IPS-18a (cell line): ENCODE data around the gene PCDHGA2.
"Not testable (repeated sequence)": the region's sequence is repeated elsewhere in the genome, so short reads cannot be mapped to it uniquely, and the experiment has no call there.

Source experiments
- H3K27ac ChIP-seq: one replicate; pipeline ENCODE4 v1.5.1; 2013; ENCODE audit warnings: low read length
- H3K27me3 ChIP-seq: one replicate; pipeline ENCODE4 v1.6.1; 2013; ENCODE audit warnings: mild to moderate bottlenecking, low read length; ENCODE audit not compliant: control insufficient read depth, insufficient read depth
- H3K36me3 ChIP-seq: one replicate; pipeline ENCODE4 v1.6.1; 2013; ENCODE audit warnings: low read depth, low read length; ENCODE audit not compliant: control insufficient read depth
- H3K4me1 ChIP-seq: one replicate; pipeline ENCODE4 v1.6.1; 2013; ENCODE audit warnings: low read depth, low read length; ENCODE audit not compliant: control insufficient read depth
- H3K4me3 ChIP-seq: one replicate; pipeline ENCODE4 v1.5.1; 2013; ENCODE audit warnings: low read length
- H3K9ac ChIP-seq: one replicate; pipeline ENCODE4 v1.6.1; 2013; ENCODE audit warnings: mild to moderate bottlenecking, low read length, moderate library complexity
- H3K9me3 ChIP-seq: one replicate; pipeline ENCODE4 v1.6.1; 2013; ENCODE audit warnings: low read depth, low read length; ENCODE audit not compliant: control insufficient read depth

The PCDHGA2 gene

GRCh38 chr5:141328231-141328630, 10.3 kb upstream of the PCDHGA2 start:
- H3K9ac ChIP-seq: no peak overlapping the region
- no peak overlapping the region for H3K27ac ChIP-seq
- H3K4me1 ChIP-seq: no peaks in the 10 kb centered on the region
- no peak overlapping the region for H3K4me3 ChIP-seq
- H3K36me3 ChIP-seq: no peaks in the 10 kb centered on the region
- H3K9me3 ChIP-seq: peaks cover 8% of the 10 kb centered on the region
- H3K27me3 ChIP-seq: no peaks in the 10 kb centered on the region

- H3K27ac ChIP-seq: no peak within 1 kb of the TSS
- H3K9ac ChIP-seq: no peak within 1 kb of the TSS
- H3K4me3 ChIP-seq: no peak within 1 kb of the TSS
Observed at GRCh38 chr5:141330299-141331080, 8.1 kb upstream of the PCDHGA2 start, which contains the start of gene PCDHGA1. PCDHGA1 (plus strand) TSS chr5:141330514.

GRCh38 chr5:141332571-141332970, 6.0 kb upstream of the PCDHGA2 start:
- not testable (repeated sequence) for H3K27me3 ChIP-seq, H3K4me3 ChIP-seq, H3K4me1 ChIP-seq, H3K9ac ChIP-seq, H3K9me3 ChIP-seq, H3K27ac ChIP-seq, H3K36me3 ChIP-seq

More at GRCh38 chr5:141330299-141331080, 8.1 kb upstream of the PCDHGA2 start, which contains the start of gene PCDHGA1:
- Histone ChIP-seq H3K9me3 (peaks cover 8% of the 10 kb centered on the region), H3K36me3 (no peaks in the 10 kb centered on the region), H3K4me1 (no peaks in the 10 kb centered on the region), H3K27me3 (no peaks in the 10 kb centered on the region)

GRCh38 chr5:141340781-141341354, 2.3 kb downstream of the PCDHGA2 start:
- H3K27ac ChIP-seq, H3K4me1 ChIP-seq, H3K27me3 ChIP-seq, H3K36me3 ChIP-seq, H3K4me3 ChIP-seq, H3K9ac ChIP-seq: not testable (repeated sequence)
- peaks cover 40% of the 10 kb centered on the region for H3K9me3 ChIP-seq

- Histone ChIP-seq H3K4me3 (no peak overlapping the region), H3K4me1 (no peaks in the 10 kb centered on the region), H3K9me3 (peaks cover 40% of the 10 kb centered on the region), H3K36me3 (no peaks in the 10 kb centered on the region), H3K27ac (no peak overlapping the region), H3K9ac (no peak overlapping the region), H3K27me3 (no peaks in the 10 kb centered on the region)
Observed at GRCh38 chr5:141342773-141343172, 4.2 kb downstream of the PCDHGA2 start.

- Histone ChIP-seq H3K36me3 (no peaks in the 10 kb centered on the region), H3K9ac (no peak within 1 kb of the TSS), H3K4me3 (no peak within 1 kb of the TSS), H3K4me1 (no peaks in the 10 kb centered on the region), H3K27me3 (no peaks in the 10 kb centered on the region), H3K9me3 (peaks cover 36% of the 10 kb centered on the region), H3K27ac (no peak within 1 kb of the TSS)
Observed at GRCh38 chr5:141343242-141343952, 4.8 kb downstream of the PCDHGA2 start, which contains the start of gene PCDHGA3. PCDHGA3 (plus strand) TSS chr5:141343829; CDS start chr5:141344034, 205 bp downstream.

GRCh38 chr5:141343953-141344463, 5.4 kb downstream of the PCDHGA2 start:
- no peaks in the 10 kb centered on the region for H3K36me3 ChIP-seq
- peaks cover 32% of the 10 kb centered on the region for H3K9me3 ChIP-seq
- no peaks in the 10 kb centered on the region for H3K27me3 ChIP-seq
- H3K27ac ChIP-seq: no peak overlapping the region
- H3K4me1 ChIP-seq: no peaks in the 10 kb centered on the region
- H3K9ac ChIP-seq: no peak overlapping the region
- H3K4me3 ChIP-seq: no peak overlapping the region

GRCh38 chr5:141345327-141345726, 6.8 kb downstream of the PCDHGA2 start:
- no peak overlapping the region for H3K4me3 ChIP-seq
- no peaks in the 10 kb centered on the region for H3K27me3 ChIP-seq
- no peak overlapping the region for H3K9ac ChIP-seq
- H3K9me3 ChIP-seq: peaks cover 21% of the 10 kb centered on the region
- no peaks in the 10 kb centered on the region for H3K4me1 ChIP-seq
- H3K36me3 ChIP-seq: no peaks in the 10 kb centered on the region
- H3K27ac ChIP-seq: no peak overlapping the region

GRCh38 chr5:141346017-141346416, 7.5 kb downstream of the PCDHGA2 start:
- not testable (repeated sequence) for H3K27me3 ChIP-seq, H3K36me3 ChIP-seq, H3K4me1 ChIP-seq, H3K27ac ChIP-seq, H3K4me3 ChIP-seq, H3K9ac ChIP-seq
- H3K9me3 ChIP-seq: peaks cover 19% of the 10 kb centered on the region

GRCh38 chr5:141349917-141350619, 11.5 kb downstream of the PCDHGA2 start, which contains the start of gene PCDHGB1:
PCDHGB1 (plus strand) TSS chr5:141350099; CDS start chr5:141350261, 162 bp downstream.
- Histone ChIP-seq H3K4me1 (no peaks in the 10 kb centered on the region), H3K9ac (peak within 1 kb of the TSS; percentile 19), H3K27ac (no peak within 1 kb of the TSS), H3K9me3 (peaks cover 12% of the 10 kb centered on the region), H3K36me3 (no peaks in the 10 kb centered on the region), H3K27me3 (no peaks in the 10 kb centered on the region), H3K4me3 (peak within 1 kb of the TSS; percentile 42)

- peaks cover 14% of the 10 kb centered on the region for H3K9me3 ChIP-seq
- no peak overlapping the region for H3K4me3 ChIP-seq
- H3K27me3 ChIP-seq: no peaks in the 10 kb centered on the region
- H3K27ac ChIP-seq: no peak overlapping the region
- H3K9ac ChIP-seq: no peak overlapping the region
- H3K36me3 ChIP-seq: no peaks in the 10 kb centered on the region
- H3K4me1 ChIP-seq: no peaks in the 10 kb centered on the region
Observed at GRCh38 chr5:141351591-141351990, 13.0 kb downstream of the PCDHGA2 start.
